HCT116 (cell line): ENCODE results near the gene LAMC3. TPM values are rescaled to one million over a fixed set of nuclear protein-coding genes. Genes with fewer than 3 reads are reported as not detected.

Source experiments
- ATAC-seq: fragments of 200-7000 bp; cut with Tn5 transposase; 2 replicates; pipeline ENCODE4 v1.9.1; 2020; ENCODE audit warnings: mild to moderate bottlenecking, moderate library complexity
- BruUV-seq: library from RNA; stranded (reverse); fragments of 400-500 nt; replicated peaks from 2 replicates; lab custom pipeline; 2021; lab: Mats Ljungman, UMichigan
- CTCF ChIA-PET: fragments of 300-600 bp; sonication (Branson Sonifier 250); formaldehyde crosslinking; loops from one replicate; lab custom pipeline; 2021; ENCODE audit warnings: antibody characterized with exemption; lab: Charles Lee
- POLR2A ChIA-PET: fragments of 300-600, 350-600 bp; sonication (Branson Sonifier 250); formaldehyde crosslinking; loops from one replicate; lab custom pipeline; 2021; ENCODE audit warnings: antibody characterized with exemption; lab: Charles Lee
- RAD21 ChIA-PET, 2 experiments: fragments of 300-600 bp; sonication (Branson Sonifier 250); formaldehyde crosslinking; loops; one replicate each; lab custom pipeline; 2023; ENCODE audit warnings: low total read pairs in 2 of 2; ENCODE audit not compliant: uncharacterized antibody in 2 of 2, unreplicated experiment in 2 of 2, low non-redundant PET in 1 of 2; lab: Charles Lee
- DNase-seq: peaks from one replicate; pipeline ENCODE4 v3.0.0-alpha.2; 2010; ENCODE audit warnings: low read depth, low spot score
- H2AFZ ChIP-seq: fragments of 200-600 bp; shearing (Covaris generic), sonication (generic); 2 replicates; pipeline ENCODE4 v1.6.1; 2017; ENCODE audit warnings: low read depth, mixed run types, mixed read lengths, antibody characterized with exemption, low read length; ENCODE audit not compliant: poor library complexity, severe bottlenecking
- H3K27ac ChIP-seq: 2 replicates; pipeline ENCODE4 v1.5.1; 2012; ENCODE audit warnings: low read depth, low read length
- H3K27me3 ChIP-seq: fragments of 200-600 bp; sonication (generic); 2 replicates; pipeline ENCODE4 v1.6.1; 2016; ENCODE audit warnings: mixed run types, low read length, mixed read lengths; ENCODE audit not compliant: insufficient read depth
- H3K36me3 ChIP-seq, 2 experiments: fragments of 200-500 bp in 1 of 2; fragments of 200-600 bp in 1 of 2; sonication (Bioruptor generic) in 1 of 2; sonication (generic) in 1 of 2; 2 replicates each; pipeline versions ENCODE4 v1.5.1 to v1.6.1; 2014 to 2016; ENCODE audit warnings: low read length in 2 of 2, inconsistent platforms in 1 of 2, mixed read lengths in 1 of 2, mixed run types in 1 of 2; ENCODE audit not compliant: insufficient read depth in 2 of 2, control insufficient read depth in 1 of 2
- H3K4me1 ChIP-seq, 2 experiments: fragments of 200-600 bp in 1 of 2; sonication (generic) in 1 of 2; 2 replicates each; pipeline versions ENCODE4 v1.5.1 to v1.6.1; 2012 to 2017; ENCODE audit warnings: low read length in 2 of 2, inconsistent platforms in 1 of 2, mild to moderate bottlenecking in 1 of 2, mixed read lengths in 1 of 2, mixed run types in 1 of 2, moderate library complexity in 1 of 2; ENCODE audit not compliant: insufficient read depth in 2 of 2, control insufficient read depth in 1 of 2
- H3K4me2 ChIP-seq: fragments of 200-600 bp; sonication (generic); 2 replicates; pipeline ENCODE4 v1.6.1; 2017; ENCODE audit warnings: mixed run types, low read length, mixed read lengths
- H3K4me3 ChIP-seq, 2 experiments: fragments of 200-600 bp in 1 of 2; sonication (generic) in 1 of 2; replicated peaks in 1 of 2; 2 replicates each; pipeline ENCODE4 v1.5.1; 2011 to 2016; ENCODE audit warnings: low read length in 2 of 2, control low read depth in 1 of 2, low read depth in 1 of 2, mild to moderate bottlenecking in 1 of 2, mixed read lengths in 1 of 2, mixed run types in 1 of 2
- H3K79me2 ChIP-seq: fragments of 200-600 bp; sonication (generic); 2 replicates; pipeline ENCODE4 v1.6.1; 2017; ENCODE audit warnings: mild to moderate bottlenecking, mixed run types, low read length, moderate library complexity, mixed read lengths; ENCODE audit not compliant: insufficient read depth
- H3K9ac ChIP-seq: fragments of 200-600 bp; sonication (generic); 2 replicates; pipeline ENCODE4 v1.6.1; 2016; ENCODE audit warnings: low read length, mixed read lengths
- H3K9me2 ChIP-seq: fragments of 200-600 bp; sonication (generic), shearing (Covaris generic); 2 replicates; pipeline ENCODE4 v1.6.1; 2017; ENCODE audit warnings: mixed run types, mild to moderate bottlenecking, moderate library complexity; ENCODE audit not compliant: insufficient read depth
- H3K9me3 ChIP-seq, 2 experiments: fragments of 200-500 bp in 1 of 2; fragments of 200-600 bp in 1 of 2; sonication (Bioruptor generic) in 1 of 2; sonication (generic) in 1 of 2; 2 replicates each; pipeline ENCODE4 v1.6.1; 2014 to 2017; ENCODE audit warnings: low read length in 2 of 2, mixed read lengths in 2 of 2, inconsistent platforms in 1 of 2, low read depth in 1 of 2, mild to moderate bottlenecking in 1 of 2, mixed run types in 1 of 2, moderate library complexity in 1 of 2; ENCODE audit not compliant: control insufficient read depth in 1 of 2, insufficient read depth in 1 of 2
- H4K20me1 ChIP-seq: fragments of 200-600 bp; sonication (generic), shearing (Covaris generic); 2 replicates; pipeline ENCODE4 v1.6.1; 2017; ENCODE audit warnings: mixed run types, mild to moderate bottlenecking, moderate library complexity; ENCODE audit not compliant: insufficient read depth
- CBX3 ChIP-seq: IDR thresholded peaks from 2 replicates; pipeline ENCODE4 v1.6.1; 2012; ENCODE audit warnings: low read depth
- CEBPB ChIP-seq: IDR thresholded peaks from 2 replicates; pipeline ENCODE4 v1.6.1; 2012; ENCODE audit warnings: low read depth
- EZH2 ChIP-seq: fragments of 200-600 bp; sonication (generic); IDR thresholded peaks from 2 replicates; pipeline ENCODE4 v1.6.1; 2017; ENCODE audit warnings: antibody characterized with exemption, mixed run types
- EZH2phosphoT487 ChIP-seq: fragments of 200-600 bp; IDR thresholded peaks from 2 replicates; pipeline ENCODE4 v1.6.1; 2018; ENCODE audit warnings: antibody characterized with exemption, borderline replicate concordance
- FOSL1 ChIP-seq: IDR thresholded peaks from 2 replicates; pipeline ENCODE4 v1.6.1; 2012; ENCODE audit warnings: low read depth
- POLR2A ChIP-seq: IDR thresholded peaks from 2 replicates; pipeline ENCODE4 v1.7.0; 2011; ENCODE audit warnings: borderline replicate concordance; ENCODE audit not compliant: insufficient read depth, insufficient read length; ENCODE audit errors: extremely low read depth
- POLR2AphosphoS5 ChIP-seq: IDR thresholded peaks from 2 replicates; pipeline ENCODE4 v1.6.1; 2011; ENCODE audit warnings: mild to moderate bottlenecking, low read depth, low read length, moderate library complexity
- SIN3A ChIP-seq: IDR thresholded peaks from 2 replicates; pipeline ENCODE4 v1.6.1; 2012; ENCODE audit warnings: low read depth
- SP1 ChIP-seq: IDR thresholded peaks from 2 replicates; pipeline ENCODE4 v1.6.1; 2012; ENCODE audit warnings: low read depth
- SRF ChIP-seq: IDR thresholded peaks from 2 replicates; pipeline ENCODE4 v1.6.1; 2012; ENCODE audit warnings: low read depth
- intact Hi-C: fragments of 100-400 bp; cut with micrococcal nuclease; formaldehyde crosslinking; loops from 2 replicates; pipeline ENCODE4 v1.10.0; 2022
- total RNA-seq: library from RNA; stranded (reverse); gene quantifications from one replicate; pipeline ENCODE4 v1.2.1, GENCODE V29; 2021; ENCODE audit not compliant: unreplicated experiment
- TF ChIP-seq, protein P1 (sequence below), 3 experiments: fragments of 200-600 bp in 1 of 3; sonication (generic) in 1 of 3; IDR thresholded peaks in 2 of 3; conservative IDR thresholded peaks in 1 of 3; 2 replicates each; pipeline ENCODE4 v1.5.1; 2012 to 2017; ENCODE audit warnings: low read depth in 2 of 3, low read length in 2 of 3, antibody characterized with exemption in 1 of 3, borderline replicate concordance in 1 of 3, control low read depth in 1 of 3, mild to moderate bottlenecking in 1 of 3, mixed read lengths in 1 of 3, mixed run types in 1 of 3, moderate library complexity in 1 of 3; ENCODE audit not compliant: insufficient read depth in 1 of 3
- TF ChIP-seq, protein P2 (sequence below): IDR thresholded peaks from 2 replicates; pipeline ENCODE4 v1.6.1; 2011; ENCODE audit warnings: mild to moderate bottlenecking, low read length, moderate library complexity; ENCODE audit not compliant: insufficient replicate concordance; ENCODE audit errors: extremely low read depth
- TF ChIP-seq, protein P3 (sequence below): IDR thresholded peaks from 2 replicates; pipeline ENCODE4 v1.6.1; 2012
- TF ChIP-seq, protein P4 (sequence below): IDR thresholded peaks from 2 replicates; pipeline ENCODE4 v1.6.1; 2012; ENCODE audit warnings: low read depth

Gene LAMC3
- total RNA-seq, 1 experiment from 2014 or later: 7.7 TPM

DNA sequence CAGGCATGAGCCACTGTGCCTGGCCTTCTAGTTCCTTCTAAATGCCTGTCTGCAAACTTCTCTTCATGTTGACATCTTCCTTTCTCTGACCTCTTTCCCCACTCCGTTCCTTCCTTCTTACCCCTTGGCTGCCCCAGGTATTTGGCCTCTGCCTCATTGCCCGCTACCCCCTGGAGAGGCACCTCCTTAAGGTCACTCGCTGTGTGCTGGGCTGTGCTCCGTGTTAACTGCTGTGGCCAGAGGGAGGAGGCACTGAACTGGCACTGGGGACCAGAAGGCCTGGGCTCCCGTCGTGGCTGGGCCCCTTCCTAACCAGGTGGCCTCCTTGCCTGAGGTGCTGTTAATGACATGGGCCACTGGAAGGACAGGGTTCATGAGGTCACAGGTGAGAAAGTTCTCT, 39.4 kb downstream of the LAMC3 start:
- DNase-seq (no peak), ATAC-seq (no peak)
- Histone ChIP-seq H3K27me3 (no peaks in the 10 kb centered on the region), H3K4me2 (no peak overlapping the region), H3K4me3 (no peak overlapping the region), H3K27ac (no peak overlapping the region), H3K9me3 (no peaks in the 10 kb centered on the region), H2AFZ (no peak overlapping the region), H4K20me1 (no peaks in the 10 kb centered on the region), H3K36me3 (no peaks in the 10 kb centered on the region), H3K79me2 (no peaks in the 10 kb centered on the region), H3K9me2 (no peaks in the 10 kb centered on the region), H3K4me1 (peaks cover 12 to 22% of the 10 kb centered on the region in 2 experiments; a peak in 3 of 4 replicates), H3K9ac (no peak overlapping the region)
- intact Hi-C loops: loop anchor here (5.0 kb wide), 2 partner anchors 41 to 341 kb away; partner anchors contain the start of gene LAMC3
- BruUV-seq: no TSS peak
- no peak for TF ChIP-seq EZH2
- TF ChIP-seq, protein P1, sequence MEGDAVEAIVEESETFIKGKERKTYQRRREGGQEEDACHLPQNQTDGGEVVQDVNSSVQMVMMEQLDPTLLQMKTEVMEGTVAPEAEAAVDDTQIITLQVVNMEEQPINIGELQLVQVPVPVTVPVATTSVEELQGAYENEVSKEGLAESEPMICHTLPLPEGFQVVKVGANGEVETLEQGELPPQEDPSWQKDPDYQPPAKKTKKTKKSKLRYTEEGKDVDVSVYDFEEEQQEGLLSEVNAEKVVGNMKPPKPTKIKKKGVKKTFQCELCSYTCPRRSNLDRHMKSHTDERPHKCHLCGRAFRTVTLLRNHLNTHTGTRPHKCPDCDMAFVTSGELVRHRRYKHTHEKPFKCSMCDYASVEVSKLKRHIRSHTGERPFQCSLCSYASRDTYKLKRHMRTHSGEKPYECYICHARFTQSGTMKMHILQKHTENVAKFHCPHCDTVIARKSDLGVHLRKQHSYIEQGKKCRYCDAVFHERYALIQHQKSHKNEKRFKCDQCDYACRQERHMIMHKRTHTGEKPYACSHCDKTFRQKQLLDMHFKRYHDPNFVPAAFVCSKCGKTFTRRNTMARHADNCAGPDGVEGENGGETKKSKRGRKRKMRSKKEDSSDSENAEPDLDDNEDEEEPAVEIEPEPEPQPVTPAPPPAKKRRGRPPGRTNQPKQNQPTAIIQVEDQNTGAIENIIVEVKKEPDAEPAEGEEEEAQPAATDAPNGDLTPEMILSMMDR (IDR thresholded peaks at IDR 0.05 in 2 of 3, conservative IDR thresholded peaks at IDR 0.05 in 1 of 3; ENCODE audit: borderline replicate concordance in 1 of 3, insufficient read depth in 1 of 3, low read depth in 2 of 3, low read length in 2 of 3): no peak
- TF ChIP-seq, protein P2, sequence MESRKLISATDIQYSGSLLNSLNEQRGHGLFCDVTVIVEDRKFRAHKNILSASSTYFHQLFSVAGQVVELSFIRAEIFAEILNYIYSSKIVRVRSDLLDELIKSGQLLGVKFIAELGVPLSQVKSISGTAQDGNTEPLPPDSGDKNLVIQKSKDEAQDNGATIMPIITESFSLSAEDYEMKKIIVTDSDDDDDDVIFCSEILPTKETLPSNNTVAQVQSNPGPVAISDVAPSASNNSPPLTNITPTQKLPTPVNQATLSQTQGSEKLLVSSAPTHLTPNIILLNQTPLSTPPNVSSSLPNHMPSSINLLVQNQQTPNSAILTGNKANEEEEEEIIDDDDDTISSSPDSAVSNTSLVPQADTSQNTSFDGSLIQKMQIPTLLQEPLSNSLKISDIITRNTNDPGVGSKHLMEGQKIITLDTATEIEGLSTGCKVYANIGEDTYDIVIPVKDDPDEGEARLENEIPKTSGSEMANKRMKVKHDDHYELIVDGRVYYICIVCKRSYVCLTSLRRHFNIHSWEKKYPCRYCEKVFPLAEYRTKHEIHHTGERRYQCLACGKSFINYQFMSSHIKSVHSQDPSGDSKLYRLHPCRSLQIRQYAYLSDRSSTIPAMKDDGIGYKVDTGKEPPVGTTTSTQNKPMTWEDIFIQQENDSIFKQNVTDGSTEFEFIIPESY: no peak
- no peak for TF ChIP-seq EZH2phosphoT487
- no peak for TF ChIP-seq SIN3A
- TF ChIP-seq POLR2A: no peak
- no peak for TF ChIP-seq CBX3
- TF ChIP-seq, protein P3, sequence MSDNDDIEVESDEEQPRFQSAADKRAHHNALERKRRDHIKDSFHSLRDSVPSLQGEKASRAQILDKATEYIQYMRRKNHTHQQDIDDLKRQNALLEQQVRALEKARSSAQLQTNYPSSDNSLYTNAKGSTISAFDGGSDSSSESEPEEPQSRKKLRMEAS: no peak
- TF ChIP-seq POLR2AphosphoS5: no peak
- TF ChIP-seq CEBPB: no peak
- TF ChIP-seq FOSL1: no peak
- no peak for TF ChIP-seq SRF
- TF ChIP-seq, protein P4, sequence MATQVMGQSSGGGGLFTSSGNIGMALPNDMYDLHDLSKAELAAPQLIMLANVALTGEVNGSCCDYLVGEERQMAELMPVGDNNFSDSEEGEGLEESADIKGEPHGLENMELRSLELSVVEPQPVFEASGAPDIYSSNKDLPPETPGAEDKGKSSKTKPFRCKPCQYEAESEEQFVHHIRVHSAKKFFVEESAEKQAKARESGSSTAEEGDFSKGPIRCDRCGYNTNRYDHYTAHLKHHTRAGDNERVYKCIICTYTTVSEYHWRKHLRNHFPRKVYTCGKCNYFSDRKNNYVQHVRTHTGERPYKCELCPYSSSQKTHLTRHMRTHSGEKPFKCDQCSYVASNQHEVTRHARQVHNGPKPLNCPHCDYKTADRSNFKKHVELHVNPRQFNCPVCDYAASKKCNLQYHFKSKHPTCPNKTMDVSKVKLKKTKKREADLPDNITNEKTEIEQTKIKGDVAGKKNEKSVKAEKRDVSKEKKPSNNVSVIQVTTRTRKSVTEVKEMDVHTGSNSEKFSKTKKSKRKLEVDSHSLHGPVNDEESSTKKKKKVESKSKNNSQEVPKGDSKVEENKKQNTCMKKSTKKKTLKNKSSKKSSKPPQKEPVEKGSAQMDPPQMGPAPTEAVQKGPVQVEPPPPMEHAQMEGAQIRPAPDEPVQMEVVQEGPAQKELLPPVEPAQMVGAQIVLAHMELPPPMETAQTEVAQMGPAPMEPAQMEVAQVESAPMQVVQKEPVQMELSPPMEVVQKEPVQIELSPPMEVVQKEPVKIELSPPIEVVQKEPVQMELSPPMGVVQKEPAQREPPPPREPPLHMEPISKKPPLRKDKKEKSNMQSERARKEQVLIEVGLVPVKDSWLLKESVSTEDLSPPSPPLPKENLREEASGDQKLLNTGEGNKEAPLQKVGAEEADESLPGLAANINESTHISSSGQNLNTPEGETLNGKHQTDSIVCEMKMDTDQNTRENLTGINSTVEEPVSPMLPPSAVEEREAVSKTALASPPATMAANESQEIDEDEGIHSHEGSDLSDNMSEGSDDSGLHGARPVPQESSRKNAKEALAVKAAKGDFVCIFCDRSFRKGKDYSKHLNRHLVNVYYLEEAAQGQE: no peak
- no peak for TF ChIP-seq SP1
- CTCF ChIA-PET: no interaction called here
- POLR2A ChIA-PET: no interaction called here
- RAD21 ChIA-PET: interaction anchor here in 1 of 2 experiments (0.7 kb wide), 1 partner anchor 40 kb away, joined by 4 read pairs; no protein-coding TSS in a partner anchor
